Inflammatory macrophage (primary cell): ENCODE measurements around the gene PRIMPOL.
"Not testable (repeated sequence)": the region's sequence is repeated elsewhere in the genome, so short reads cannot be mapped to it uniquely, and the experiment has no call there.

ENCODE experiments used
- DNase-seq, 2 donors: peaks; one replicate each; pipeline ENCODE4 v3.0.0-alpha.2; 2020 to 2022

The PRIMPOL gene

GRCh38 chr4:184641022-184641421, 8.5 kb upstream of the PRIMPOL start:
- DNase-seq: no peak

- no peak for DNase-seq
Measured at GRCh38 chr4:184641451-184641850, 8.1 kb upstream of the PRIMPOL start.

- no peak for DNase-seq
Measured at GRCh38 chr4:184643731-184644130, 5.8 kb upstream of the PRIMPOL start.

GRCh38 chr4:184644553-184645307, 4.8 kb upstream of the PRIMPOL start:
- DNase-seq: no peak

GRCh38 chr4:184645904-184646610, 3.5 kb upstream of the PRIMPOL start:
- DNase-seq: no peak

- DNase-seq: no peak
Measured at GRCh38 chr4:184647266-184648053, 2.1 kb upstream of the PRIMPOL start.

- no peak for DNase-seq
Measured at GRCh38 chr4:184648054-184648312, 1.6 kb upstream of the PRIMPOL start.

GRCh38 chr4:184648313-184649025, 1.1 kb upstream of the PRIMPOL start:
- DNase-seq: peak; percentile 54 to 67

- DNase-seq: peak; percentile 34 to 45
Measured at GRCh38 chr4:184649971-184650855, 675 bp downstream of the PRIMPOL start.

- DNase-seq: no peak
Measured at GRCh38 chr4:184651899-184652298, 2.4 kb downstream of the PRIMPOL start.

- not testable (repeated sequence) for DNase-seq
Measured at GRCh38 chr4:184652681-184653080, 3.1 kb downstream of the PRIMPOL start.

GRCh38 chr4:184653650-184654049, 4.1 kb downstream of the PRIMPOL start:
- DNase-seq: no peak

- peak in 1 of 2 donors; percentile 10 for DNase-seq
Measured at GRCh38 chr4:184655889-184656869, 6.6 kb downstream of the PRIMPOL start.

GRCh38 chr4:184657144-184657543, 7.6 kb downstream of the PRIMPOL start:
- peak in 1 of 2 donors; percentile 22 for DNase-seq

GRCh38 chr4:184657820-184658219, 8.3 kb downstream of the PRIMPOL start:
- not testable (repeated sequence) for DNase-seq

- DNase-seq: no peak
Measured at GRCh38 chr4:184660978-184661377, 11.4 kb downstream of the PRIMPOL start.

GRCh38 chr4:184662236-184662635, 12.7 kb downstream of the PRIMPOL start:
- DNase-seq: peak in 1 of 2 donors; percentile 52

GRCh38 chr4:184664445-184665210, 15.1 kb downstream of the PRIMPOL start:
- peak; percentile 34 to 37 for DNase-seq

- no peak for DNase-seq
Measured at GRCh38 chr4:184666670-184667069, 17.1 kb downstream of the PRIMPOL start.

- no peak for DNase-seq
Measured at GRCh38 chr4:184668096-184668495, 18.6 kb downstream of the PRIMPOL start.
